HG03565 (cell line): ENCODE data around the gene CCDC138.
"Not testable (repeated sequence)": the region's sequence is repeated elsewhere in the genome, so short reads cannot be mapped to it uniquely, and the experiment has no call there.

Experiments
- ATAC-seq: cut with Tn5 transposase; IDR thresholded peaks from one replicate; pipeline ENCODE4 v1.9.1; 2021; ENCODE audit warnings: mild to moderate bottlenecking, moderate library complexity; ENCODE audit not compliant: unreplicated experiment

The CCDC138 gene, protein sequence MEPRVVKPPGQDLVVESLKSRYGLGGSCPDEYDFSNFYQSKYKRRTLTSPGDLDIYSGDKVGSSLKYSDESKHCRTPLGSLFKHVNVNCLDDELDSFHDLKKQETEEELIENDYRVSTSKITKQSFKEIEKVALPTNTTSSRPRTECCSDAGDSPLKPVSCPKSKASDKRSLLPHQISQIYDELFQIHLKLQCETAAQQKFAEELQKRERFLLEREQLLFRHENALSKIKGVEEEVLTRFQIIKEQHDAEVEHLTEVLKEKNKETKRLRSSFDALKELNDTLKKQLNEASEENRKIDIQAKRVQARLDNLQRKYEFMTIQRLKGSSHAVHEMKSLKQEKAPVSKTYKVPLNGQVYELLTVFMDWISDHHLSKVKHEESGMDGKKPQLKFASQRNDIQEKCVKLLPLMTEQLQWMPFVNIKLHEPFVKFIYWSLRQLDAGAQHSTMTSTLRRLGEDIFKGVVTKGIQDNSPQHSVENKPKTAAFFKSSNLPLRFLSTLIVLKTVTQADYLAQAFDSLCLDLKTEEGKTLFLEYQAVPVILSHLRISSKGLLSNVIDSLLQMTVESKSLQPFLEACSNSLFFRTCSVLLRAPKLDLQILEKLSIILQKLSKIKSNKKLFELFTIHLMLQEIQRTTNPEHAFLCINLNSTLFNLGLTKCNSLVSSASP

DNA sequence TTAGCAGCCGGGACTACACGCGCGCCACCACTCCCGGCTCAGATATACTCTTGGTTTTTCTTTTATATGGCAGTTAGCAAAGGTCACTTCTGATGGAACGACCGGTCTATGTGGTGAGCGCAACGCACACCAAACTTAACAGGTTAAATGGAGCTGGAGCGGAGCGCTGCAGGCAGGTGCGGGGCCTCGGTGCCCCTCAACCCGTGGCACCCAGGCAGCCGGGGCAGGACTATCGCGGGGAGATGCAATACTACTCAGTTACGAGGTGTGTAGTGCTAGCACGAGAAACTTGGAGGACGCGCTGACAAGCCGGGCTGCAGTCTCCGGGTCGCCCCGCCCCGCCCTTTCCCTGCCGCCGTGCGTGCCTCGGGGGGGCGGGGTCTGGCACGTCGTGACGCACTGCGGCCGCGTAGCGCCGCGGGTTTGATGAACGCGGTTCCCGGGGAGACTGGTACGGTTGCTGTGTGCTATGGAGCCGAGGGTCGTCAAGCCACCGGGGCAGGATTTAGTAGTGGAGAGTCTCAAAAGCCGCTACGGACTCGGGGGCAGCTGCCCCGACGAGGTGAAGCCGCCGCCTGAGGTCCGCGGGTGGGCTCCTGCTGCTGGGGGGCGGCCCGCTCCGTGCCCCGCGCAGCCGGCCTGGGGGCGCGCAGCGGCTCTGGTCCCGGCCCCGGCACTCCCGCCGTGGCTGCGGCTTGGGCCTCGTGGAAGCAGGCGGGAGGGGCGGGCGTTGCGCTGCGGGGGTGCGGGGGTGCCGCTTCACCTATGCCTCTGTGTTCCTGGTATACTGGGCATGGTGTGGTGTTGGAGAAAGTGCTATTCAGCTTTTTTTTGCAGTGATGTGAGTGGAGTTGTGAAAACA lies at the start of gene CCDC138:
Gene CCDC138, plus strand, starts transcription at position 418 of the 862 bp plus-strand sequence. Its CDS starts 52 bp downstream, at position 470.
- peak; percentile 92 for ATAC-seq

DNA sequence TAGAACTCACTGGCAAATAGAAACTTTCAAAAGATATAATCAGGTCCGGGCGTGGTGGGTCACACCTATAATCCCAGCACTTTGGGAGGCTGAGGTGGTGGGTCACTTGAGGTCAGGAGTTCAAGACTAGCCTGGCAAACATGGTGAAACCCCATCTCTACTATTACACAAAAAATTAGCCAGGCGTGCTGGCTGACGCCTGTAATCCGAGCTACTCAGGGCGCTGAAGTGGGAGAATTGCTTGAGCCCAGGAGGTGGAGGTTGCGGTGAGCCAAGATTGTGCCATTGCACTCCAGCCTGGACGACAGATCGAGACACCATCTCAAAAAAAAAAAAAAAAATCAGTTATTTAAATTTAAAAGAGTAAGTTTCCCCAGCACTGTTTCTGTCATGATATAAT lies 28.6 kb upstream of the CCDC138 start:
- ATAC-seq, result not testable (repeated sequence)

DNA sequence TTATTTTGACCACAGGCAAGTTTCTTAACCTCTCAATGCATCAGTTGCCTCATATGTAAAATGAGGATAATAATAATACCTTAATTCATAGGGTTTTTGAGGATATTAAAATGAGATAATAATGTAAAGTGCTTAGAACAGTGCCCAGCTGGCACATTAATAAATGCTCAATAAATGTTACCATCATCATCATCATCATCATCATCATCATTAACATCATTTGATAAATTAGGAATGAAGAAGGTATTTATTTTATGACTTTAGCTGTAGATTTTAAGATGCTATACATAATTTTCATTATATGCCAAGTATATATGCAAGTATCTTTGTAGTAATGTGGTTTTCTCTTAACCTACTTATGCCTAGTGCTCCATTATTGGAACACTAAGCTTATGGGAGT lies 24.0 kb upstream of the CCDC138 start:
- ATAC-seq, result not testable (repeated sequence)

DNA sequence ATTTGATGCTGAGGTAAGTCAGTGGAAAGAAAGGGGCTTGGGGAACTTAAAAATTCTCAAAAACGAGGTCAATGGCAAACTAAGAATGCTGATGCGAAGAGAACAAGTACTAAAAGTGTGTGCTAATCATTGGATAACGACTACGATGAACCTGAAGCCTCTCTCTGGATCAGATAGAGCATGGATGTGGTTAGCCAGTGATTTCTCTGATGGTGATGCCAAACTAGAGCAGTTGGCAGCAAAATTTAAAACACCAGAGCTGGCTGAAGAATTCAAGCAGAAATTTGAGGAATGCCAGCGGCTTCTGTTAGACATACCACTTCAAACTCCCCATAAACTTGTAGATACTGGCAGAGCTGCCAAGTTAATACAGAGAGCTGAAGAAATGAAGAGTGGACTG lies 19.9 kb upstream of the CCDC138 start:
- ATAC-seq, result not testable (repeated sequence)

DNA sequence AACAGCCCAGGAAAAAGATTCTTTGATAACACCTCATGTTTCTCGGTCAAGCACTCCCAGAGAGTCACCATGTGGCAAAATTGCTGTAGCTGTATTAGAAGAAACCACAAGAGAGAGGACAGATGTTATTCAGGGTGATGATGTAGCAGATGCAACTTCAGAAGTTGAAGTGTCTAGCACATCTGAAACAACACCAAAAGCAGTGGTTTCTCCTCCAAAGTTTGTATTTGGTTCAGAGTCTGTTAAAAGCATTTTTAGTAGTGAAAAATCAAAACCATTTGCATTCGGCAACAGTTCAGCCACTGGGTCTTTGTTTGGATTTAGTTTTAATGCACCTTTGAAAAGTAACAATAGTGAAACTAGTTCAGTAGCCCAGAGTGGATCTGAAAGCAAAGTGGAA lies 18.7 kb upstream of the CCDC138 start:
- ATAC-seq, result not testable (repeated sequence)

DNA sequence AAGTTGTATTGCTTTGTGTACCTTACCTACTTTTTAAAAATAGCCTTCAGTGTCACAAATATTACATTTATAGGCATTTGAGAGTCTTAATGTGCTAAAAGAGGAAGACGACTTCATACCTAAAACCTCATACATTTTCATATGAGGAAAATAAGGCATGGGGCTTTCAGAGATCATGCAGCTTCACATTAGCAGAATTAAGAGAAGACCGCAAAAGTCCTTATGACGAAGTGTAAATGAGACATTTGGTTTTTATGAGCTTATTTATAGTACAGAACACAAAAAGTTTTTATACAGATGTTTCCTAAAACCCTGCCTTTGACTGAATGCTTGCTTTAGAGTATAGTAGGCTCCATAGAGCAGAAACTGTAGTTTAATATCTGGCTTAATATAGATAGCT lies 10.1 kb upstream of the CCDC138 start:
- ATAC-seq, result peak; percentile 88

DNA sequence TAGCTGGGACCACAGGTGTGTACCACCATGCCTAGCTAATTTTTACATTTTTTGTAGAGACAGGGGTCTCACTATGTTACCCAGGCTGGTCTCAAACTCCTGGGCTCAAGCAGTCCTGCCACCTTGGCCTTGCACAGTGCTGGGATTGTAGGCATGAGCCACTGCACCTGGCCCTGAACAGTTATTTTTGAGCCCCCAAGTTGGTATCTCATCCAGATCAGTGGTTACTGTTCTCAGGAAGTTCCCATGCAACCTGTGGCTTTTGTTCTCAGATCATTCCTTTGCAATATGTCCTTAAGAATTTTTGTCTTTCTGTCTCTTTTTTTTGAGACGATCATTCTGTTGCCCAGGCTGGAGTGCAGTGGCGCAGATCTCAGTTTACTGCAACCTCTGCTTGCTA lies 7.7 kb upstream of the CCDC138 start:
- no peak for ATAC-seq

DNA sequence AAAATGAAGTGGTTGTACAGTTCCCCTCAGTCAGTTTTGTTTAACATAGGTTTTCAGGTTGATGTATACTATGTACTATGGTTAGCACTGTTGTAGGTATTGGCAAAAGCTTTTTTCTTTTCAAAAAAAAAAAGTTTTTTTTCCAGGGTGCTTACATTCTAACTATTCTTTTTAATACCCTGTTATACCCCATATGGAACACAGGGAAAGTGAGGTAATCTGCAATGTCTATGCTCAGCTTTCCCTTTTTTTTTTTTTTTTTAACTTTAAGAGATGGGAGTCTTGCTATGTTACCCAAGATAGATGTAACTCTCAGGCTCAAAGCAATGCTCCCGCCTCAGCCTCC lies 590 bp upstream of the CCDC138 start:
- ATAC-seq, result no peak

DNA sequence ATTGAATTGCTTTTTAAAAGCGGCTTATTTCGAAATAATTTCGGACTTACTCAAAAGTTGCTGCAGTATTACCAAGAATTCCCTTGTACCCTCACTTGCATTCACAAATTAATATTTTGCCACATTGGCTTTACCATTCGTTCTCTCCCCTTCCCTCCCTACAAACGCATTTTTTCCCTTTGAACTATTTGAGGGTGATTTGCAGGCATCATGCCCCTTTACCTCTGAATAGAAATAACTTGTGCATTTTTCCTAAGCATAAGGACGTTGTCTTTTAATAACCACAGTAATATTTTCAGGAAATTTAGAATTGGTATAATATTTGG lies 608 bp downstream of the CCDC138 start:
- ATAC-seq, result no peak

DNA sequence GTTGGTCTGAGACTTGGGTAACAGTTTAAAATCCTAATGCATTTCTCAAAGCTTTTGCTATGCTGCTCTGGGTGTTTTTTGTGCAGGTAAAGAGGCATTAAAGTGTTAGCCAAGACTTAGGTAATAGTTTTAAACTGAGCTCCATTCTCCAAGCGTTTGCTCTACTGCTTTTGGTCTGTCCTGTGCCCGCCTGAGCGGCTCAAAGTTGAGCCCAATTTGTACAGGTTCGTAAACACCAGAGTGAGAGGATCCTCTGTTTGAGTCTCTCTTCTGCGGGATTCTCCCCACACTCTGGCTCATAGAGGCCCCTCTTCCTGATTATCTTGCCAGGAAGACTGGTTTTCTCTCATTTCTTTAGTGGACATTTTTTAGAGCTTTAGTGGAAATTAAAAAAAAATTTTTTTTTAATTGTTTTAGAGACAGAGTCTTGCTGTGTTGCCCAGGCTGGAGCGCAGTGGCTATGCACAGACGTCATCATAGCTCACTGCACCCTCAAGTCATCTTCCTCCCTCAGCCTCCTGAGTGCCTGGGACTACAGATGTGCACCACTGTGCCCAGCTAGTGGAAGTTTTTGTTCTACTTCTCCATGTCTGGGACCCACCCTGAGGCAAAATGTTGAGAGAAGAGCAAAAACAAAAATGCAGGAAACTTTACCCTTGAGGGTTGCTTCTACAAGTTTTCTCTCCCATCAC lies 16.6 kb downstream of the CCDC138 start:
- ATAC-seq, result no peak

DNA sequence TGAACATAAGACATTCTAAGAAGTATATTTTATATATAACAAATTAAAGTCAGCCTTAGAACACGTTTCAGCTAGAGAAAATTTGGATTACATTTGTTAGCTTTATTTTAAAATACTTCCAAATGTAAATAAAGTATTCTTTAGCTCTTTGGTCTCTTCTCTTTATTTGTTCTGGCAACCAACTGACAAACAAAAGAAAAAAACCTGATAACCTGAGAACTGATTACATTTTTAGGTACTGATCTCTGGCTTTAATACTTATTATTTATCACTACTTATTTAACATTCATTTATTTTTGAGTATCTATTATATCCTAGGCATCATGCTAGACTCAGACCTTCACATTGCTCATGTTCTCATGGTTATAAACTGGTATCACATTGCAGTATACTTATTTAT lies 18.5 kb downstream of the CCDC138 start:
- ATAC-seq, result no peak

DNA sequence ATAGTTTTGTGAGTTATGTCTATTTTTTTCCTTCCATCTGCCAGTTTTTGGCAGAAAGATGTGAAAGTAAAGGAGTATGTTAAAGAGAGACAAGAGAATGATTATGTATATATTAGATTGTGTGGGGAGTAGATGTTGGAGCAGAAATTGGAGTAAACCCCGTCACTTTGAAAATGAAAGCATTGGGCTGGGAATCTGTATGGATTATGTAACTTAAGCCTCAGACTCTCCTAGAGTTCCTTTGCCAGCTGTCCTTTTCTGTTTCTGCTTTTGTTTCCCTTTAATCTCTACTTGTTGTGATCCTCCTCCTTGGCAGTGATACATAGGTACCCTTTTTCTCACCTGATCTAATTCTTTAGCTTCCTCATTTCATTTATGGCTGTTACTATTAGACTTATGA lies 19.2 kb downstream of the CCDC138 start:
- no peak for ATAC-seq

DNA sequence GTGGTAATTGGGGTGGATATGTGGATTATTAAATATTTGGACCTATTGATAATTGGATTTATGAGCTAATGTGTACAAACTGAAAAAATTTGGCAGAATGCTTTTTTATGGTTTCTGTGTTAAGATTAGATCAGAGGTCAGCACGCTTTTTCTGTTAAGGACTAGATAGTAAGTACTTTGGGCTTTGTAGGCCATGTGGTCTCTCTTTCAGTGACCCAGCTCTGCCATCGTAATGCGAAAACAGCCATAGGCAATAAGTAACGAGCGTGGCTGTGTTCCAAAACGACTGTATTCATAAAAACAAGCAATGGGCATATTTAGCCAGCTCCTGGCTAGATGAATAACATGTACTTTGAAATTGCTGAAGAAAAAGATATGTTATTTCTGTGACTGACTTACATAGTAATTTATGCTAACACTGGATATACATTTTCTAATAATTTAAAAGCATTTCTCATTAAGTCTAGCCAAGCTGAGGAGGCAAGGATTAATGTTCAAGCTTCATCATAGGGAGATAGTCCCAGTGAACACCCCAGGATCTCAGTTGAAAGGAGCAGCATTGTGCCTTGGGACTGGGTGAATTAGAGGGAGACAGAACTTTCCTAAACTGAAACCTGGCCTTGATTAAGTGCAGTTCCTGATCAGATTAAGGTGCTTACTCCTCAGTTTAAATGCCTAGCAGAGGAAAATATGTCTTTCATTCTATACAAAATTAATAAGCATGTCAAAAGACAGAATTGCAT lies 20.0 kb downstream of the CCDC138 start:
- ATAC-seq, result no peak

DNA sequence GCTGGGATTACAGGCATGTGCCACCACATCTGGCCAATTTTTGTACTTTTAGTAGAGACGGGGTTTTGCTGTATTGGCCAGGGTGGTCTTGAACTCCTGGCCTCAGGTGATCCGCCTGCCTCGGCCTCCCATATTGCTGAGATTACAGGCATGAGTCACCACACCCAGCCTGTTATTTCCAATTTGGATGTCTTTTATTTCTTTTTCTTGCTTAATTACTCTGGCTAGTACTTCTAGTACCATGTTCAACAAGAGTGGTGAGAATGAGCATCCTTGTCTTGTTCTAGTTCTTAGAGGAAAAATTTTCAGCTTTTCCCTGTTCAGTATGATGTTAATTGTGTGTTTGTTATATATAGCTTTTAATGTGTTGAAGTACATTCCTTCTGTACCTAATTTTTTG lies 23.4 kb downstream of the CCDC138 start:
- ATAC-seq, result no peak

DNA sequence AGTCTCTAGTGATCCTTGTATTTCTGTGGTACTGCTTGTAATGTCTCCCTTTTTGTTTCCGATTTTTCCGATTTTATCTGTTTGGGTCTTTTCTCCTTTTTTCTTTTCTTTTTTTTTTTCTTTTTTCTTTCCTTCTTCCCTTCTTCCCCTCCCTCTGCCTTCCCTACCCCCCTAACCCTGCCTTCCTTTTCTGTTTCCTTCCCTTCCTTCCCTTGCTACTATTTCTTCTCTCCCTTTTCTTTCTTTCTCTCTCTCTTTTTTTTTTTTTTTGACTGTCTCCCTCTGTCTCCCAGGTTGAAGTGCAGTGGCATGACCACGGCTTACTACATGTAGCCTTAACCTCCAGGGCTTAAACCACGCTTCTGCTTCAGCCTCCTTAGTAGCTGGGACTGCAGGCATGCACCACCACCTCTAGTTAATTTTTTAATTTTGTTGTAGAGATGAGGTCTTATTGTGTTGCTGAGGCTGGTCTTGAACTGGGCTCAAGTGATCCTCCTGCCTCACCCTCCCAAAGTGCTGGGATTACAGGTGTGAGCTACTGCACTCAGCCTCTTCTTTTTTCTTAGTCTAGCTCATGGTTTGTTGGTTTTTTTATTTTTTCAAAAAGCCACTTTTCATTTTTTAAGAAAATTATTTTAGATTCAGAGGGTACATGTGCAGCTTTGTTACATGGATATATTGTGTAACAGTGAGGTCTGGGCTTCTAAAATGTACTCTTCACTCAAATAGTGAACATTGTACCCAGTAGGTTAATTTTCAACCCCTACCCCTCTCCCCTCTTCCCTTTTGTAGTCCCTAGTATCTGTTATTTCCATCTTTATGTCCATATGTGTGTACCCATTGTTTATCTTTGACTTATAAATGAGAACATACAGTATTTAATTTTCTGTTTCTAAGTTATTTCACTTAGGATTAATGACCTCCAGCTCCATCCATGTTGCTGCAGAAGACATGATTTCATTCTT lies 24.7 kb downstream of the CCDC138 start:
- ATAC-seq, result no peak

DNA sequence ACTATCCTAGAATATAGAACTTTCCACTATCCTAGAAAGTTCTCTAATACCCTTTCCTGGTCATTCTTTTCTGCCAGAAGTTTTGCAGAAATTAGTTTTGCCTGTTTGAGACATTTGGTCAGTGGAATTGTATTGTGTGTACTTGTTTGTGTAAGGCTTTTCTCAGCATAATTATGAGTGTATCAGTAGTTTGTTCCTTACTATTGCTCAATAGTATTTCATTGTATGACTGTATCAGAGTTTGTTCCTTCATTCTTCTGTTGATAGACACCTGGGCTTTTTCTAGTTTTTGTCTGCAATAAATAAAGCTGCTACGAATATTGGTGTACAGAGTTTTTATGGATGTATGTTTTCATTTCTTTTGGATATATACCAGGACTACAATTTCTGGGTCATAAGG lies 27.2 kb downstream of the CCDC138 start:
- no peak for ATAC-seq

DNA sequence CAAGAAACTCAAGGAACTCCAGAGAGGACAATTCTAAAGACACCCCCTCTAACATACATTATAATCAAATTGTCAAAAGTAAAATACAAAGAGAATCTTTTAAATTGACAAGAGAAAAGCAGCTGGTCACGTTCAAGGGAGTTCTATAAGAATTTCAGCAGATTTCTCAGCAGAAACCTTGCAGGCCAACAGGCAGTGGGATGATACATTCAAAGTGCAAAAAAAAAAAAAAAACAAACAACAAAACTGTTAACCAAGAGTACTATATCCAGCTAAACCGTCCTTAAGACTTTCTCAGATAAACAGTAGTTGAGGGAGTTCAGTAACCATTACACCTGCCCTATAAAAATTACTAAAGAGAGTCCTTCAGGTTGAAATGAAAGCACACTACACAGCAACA lies 33.9 kb downstream of the CCDC138 start:
- ATAC-seq, result no peak

DNA sequence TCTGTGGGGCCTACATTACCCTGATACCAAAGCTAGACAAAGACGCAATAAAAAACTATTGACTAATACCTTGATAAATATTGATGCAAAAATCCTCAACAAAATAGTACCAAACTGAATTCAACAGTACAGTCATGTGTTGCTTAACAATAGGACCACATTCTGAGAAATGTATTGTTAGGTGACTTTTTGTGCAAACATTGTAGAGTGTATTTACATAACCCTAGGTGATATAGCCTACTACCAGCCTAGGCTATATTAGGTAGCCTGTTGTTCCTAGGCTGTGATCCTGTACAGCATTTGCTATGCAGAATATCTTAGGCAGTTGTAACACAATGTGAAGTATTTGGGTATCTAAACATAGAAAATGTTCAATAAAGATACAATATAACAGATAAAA lies 36.7 kb downstream of the CCDC138 start:
- ATAC-seq, result no peak

DNA sequence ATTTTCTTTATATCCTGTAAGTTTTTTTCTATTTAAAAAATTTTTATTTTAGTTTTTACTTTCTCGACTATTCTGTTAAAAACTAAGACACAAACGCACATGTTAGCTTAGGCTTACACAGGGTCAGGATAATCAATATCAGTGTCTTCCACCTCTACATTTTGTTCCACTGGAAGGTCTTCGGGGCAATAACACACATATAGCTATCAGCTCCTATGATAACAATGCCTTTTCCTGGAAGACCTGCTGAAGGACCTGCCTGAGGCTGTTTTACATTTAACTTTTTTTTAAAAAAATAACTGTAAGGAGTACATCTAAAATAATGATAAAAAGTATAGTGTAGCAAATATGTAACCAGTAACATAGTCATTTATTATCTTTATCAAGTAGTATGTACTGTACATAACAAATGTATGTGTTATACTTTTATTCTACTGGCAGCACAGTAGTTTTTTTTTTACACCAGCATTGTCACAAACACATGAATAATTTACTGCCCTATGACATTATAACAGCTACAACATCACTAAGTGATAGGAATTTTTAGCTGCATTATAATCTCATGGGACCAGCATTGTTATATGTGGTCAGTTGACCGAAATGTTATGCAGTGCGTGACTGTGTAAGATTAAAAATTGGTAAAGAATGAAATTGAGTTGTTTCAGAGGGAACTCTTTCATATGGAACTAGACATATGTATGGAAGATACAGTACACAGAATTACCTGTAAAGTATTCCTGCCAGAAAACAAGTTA lies 37.9 kb downstream of the CCDC138 start:
- no peak for ATAC-seq
